ENCODE results near the gene RELN. TPM values are rescaled to one million over a fixed set of nuclear protein-coding genes. Genes with fewer than 3 reads are reported as not detected.

RELN gene
- total RNA-seq, 1 donor from 2014 or later, result 14.1 TPM

DNA sequence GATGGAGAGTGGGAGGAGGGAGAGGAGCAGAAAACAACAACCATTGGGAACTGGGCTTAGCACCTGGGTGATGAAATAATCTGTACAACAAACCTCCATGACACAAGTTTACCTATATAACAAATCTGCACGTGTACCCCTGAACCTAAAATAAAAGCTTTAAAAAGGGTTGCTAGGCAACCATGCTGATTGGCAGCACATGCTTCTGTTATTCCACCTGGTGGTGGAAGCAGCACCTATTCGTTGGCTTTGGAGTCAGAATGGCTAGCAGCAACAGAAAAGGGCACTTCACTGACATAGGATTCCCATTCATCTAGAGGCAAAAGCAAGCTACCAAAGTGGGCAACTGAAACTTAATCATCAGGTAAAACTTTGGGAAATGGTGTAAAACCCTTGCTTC, 57.1 kb downstream of the RELN start:
- Histone ChIP-seq H3K36me3 (ENCODE audit: control insufficient read depth in 3 of 3, insufficient read depth in 3 of 3, low read length in 3 of 3) (no peaks in the 10 kb centered on the region), H3K4me3 (ENCODE audit: low read length in 3 of 3) (no peak overlapping the region), H3K9me3 (ENCODE audit: control insufficient read depth in 3 of 3, low read length in 3 of 3) (no peaks in the 10 kb centered on the region), H3K27me3 (ENCODE audit: control insufficient read depth in 3 of 3, insufficient read depth in 3 of 3, low read length in 3 of 3) (no peaks in the 10 kb centered on the region), H3K27ac (ENCODE audit: low read depth, low read length) (no peak overlapping the region), H3K4me1 (ENCODE audit: control insufficient read depth in 3 of 3, insufficient read depth in 3 of 3, low read length in 3 of 3) (no peaks in the 10 kb centered on the region), H3K9ac (ENCODE audit: low read depth in 1 of 3, low read length in 3 of 3) (no peak overlapping the region)

DNA sequence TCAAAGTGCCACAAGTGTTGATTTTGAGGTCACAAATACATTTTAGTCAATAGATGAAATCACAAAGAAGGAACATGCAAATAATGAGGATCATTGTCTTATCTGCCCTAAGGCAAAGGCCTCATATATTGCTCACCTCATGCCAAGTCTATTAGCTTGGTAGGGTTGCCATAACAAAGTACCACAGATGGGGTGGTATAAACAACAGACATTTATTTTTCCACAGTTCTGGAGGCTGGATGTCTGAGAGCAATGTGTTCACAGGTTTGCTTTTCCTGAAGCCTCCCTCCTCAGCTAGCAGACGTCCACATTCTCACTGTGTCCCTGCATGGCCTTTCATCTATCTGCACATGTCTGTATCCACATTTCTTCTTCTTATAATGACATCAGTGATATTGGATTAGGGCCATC, 59.6 kb downstream of the RELN start:
- H3K27ac ChIP-seq (ENCODE audit: low read depth, low read length), result no peak overlapping the region
- H3K9me3 ChIP-seq (ENCODE audit: control insufficient read depth in 3 of 3, low read length in 3 of 3), result no peaks in the 10 kb centered on the region
- H3K4me3 ChIP-seq (ENCODE audit: low read length in 3 of 3), result no peak overlapping the region
- H3K9ac ChIP-seq (ENCODE audit: low read depth in 1 of 3, low read length in 3 of 3), result no peak overlapping the region
- no peaks in the 10 kb centered on the region for H3K4me1 ChIP-seq (ENCODE audit: control insufficient read depth in 3 of 3, insufficient read depth in 3 of 3, low read length in 3 of 3)
- H3K36me3 ChIP-seq (ENCODE audit: control insufficient read depth in 3 of 3, insufficient read depth in 3 of 3, low read length in 3 of 3), result no peaks in the 10 kb centered on the region
- H3K27me3 ChIP-seq (ENCODE audit: control insufficient read depth in 3 of 3, insufficient read depth in 3 of 3, low read length in 3 of 3), result no peaks in the 10 kb centered on the region

DNA sequence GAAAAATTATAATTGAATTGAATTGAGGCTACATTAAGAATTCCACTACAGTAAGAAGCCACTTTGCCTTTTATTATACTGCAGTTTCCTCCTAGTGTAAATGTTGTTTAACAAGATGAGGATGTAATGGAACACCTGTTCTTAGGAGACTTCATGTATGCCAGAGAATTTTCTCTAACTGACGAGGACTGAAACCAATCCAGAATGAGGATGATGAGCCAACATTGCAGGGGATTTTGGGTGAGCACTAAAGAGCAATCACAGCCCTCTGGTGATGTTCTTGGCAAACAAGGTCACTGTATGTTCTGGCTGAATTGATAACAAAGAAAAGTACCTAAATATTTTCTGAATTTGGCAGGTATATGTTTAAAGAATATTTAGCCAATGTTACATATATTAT, 60.9 kb downstream of the RELN start:
- Histone ChIP-seq H3K4me1 (ENCODE audit: control insufficient read depth in 3 of 3, insufficient read depth in 3 of 3, low read length in 3 of 3) (no peaks in the 10 kb centered on the region), H3K27ac (ENCODE audit: low read depth, low read length) (no peak overlapping the region), H3K4me3 (ENCODE audit: low read length in 3 of 3) (no peak overlapping the region), H3K27me3 (ENCODE audit: control insufficient read depth in 3 of 3, insufficient read depth in 3 of 3, low read length in 3 of 3) (no peaks in the 10 kb centered on the region), H3K9ac (ENCODE audit: low read depth in 1 of 3, low read length in 3 of 3) (no peak overlapping the region), H3K9me3 (ENCODE audit: control insufficient read depth in 3 of 3, low read length in 3 of 3) (no peaks in the 10 kb centered on the region), H3K36me3 (ENCODE audit: control insufficient read depth in 3 of 3, insufficient read depth in 3 of 3, low read length in 3 of 3) (no peaks in the 10 kb centered on the region)

DNA sequence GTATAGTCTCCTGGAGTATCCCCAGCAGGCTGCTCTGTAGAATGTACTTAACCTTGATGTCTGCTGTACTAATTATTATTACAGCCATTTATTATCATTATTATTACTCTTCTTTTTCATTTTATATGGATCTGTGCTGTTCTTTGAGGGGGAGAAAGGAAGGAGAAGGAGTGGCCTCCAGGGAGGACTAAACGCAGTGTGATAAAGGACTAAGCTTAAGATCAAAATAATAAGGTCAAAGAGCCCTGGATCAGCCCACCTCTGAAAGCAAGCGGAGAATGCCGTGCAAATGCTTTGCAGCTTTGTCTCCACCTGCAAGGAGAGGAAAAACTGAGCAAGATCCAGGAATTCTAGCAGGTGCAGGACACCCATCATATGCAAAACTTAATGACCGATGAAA, 65.3 kb downstream of the RELN start:
- Histone ChIP-seq H3K27me3 (ENCODE audit: control insufficient read depth in 3 of 3, insufficient read depth in 3 of 3, low read length in 3 of 3) (no peaks in the 10 kb centered on the region), H3K36me3 (ENCODE audit: control insufficient read depth in 3 of 3, insufficient read depth in 3 of 3, low read length in 3 of 3) (no peaks in the 10 kb centered on the region), H3K27ac (ENCODE audit: low read depth, low read length) (no peak overlapping the region), H3K4me3 (ENCODE audit: low read length in 3 of 3) (no peak overlapping the region), H3K9ac (ENCODE audit: low read depth in 1 of 3, low read length in 3 of 3) (no peak overlapping the region), H3K4me1 (ENCODE audit: control insufficient read depth in 3 of 3, insufficient read depth in 3 of 3, low read length in 3 of 3) (no peaks in the 10 kb centered on the region), H3K9me3 (ENCODE audit: control insufficient read depth in 3 of 3, low read length in 3 of 3) (no peaks in the 10 kb centered on the region)

DNA sequence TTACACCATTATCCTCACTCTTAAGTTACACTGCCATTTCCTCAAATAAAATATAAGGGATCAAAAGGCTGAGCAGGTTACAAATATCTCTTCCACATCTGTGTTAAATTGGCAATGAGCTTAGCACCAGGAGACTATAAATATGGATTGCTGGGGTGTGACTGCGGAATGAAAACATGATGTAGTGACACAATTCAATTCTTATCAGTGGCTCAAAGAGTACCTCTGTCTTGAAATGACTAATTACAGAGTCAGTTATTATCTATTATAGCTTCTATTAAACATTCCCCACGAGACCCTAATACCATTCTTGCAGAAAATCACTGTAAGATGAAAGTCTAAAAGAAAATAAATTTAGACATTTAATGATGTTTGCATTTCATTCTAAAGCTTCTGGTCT, 67.1 kb downstream of the RELN start:
- no peak overlapping the region for H3K27ac ChIP-seq (ENCODE audit: low read depth, low read length)
- no peaks in the 10 kb centered on the region for H3K4me1 ChIP-seq (ENCODE audit: control insufficient read depth in 3 of 3, insufficient read depth in 3 of 3, low read length in 3 of 3)
- no peak overlapping the region for H3K9ac ChIP-seq (ENCODE audit: low read depth in 1 of 3, low read length in 3 of 3)
- no peaks in the 10 kb centered on the region for H3K36me3 ChIP-seq (ENCODE audit: control insufficient read depth in 3 of 3, insufficient read depth in 3 of 3, low read length in 3 of 3)
- H3K9me3 ChIP-seq (ENCODE audit: control insufficient read depth in 3 of 3, low read length in 3 of 3), result no peaks in the 10 kb centered on the region
- no peak overlapping the region for H3K4me3 ChIP-seq (ENCODE audit: low read length in 3 of 3)
- no peaks in the 10 kb centered on the region for H3K27me3 ChIP-seq (ENCODE audit: control insufficient read depth in 3 of 3, insufficient read depth in 3 of 3, low read length in 3 of 3)

DNA sequence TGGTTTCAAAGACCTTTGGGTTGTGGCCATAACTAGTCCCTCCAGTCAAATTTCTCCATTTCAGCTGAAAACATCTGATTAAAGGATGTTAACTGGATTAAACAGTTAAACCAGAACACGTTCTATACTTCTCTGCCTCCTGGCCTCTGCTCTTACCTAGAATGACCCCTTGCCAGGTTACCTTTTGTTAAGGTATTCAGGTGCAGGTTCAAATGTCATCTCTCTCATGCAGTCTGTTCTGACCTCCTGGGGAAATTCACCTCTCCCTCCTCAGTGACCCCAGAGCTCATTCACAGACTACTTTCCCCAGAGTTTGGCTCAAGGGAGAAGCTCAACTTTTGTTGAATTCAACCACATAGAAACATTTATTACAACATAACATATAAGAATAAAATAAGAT, 67.8 kb downstream of the RELN start:
- H3K4me3 ChIP-seq (ENCODE audit: low read length in 3 of 3), result no peak overlapping the region
- H3K36me3 ChIP-seq (ENCODE audit: control insufficient read depth in 3 of 3, insufficient read depth in 3 of 3, low read length in 3 of 3), result no peaks in the 10 kb centered on the region
- H3K9ac ChIP-seq (ENCODE audit: low read depth in 1 of 3, low read length in 3 of 3), result no peak overlapping the region
- no peaks in the 10 kb centered on the region for H3K9me3 ChIP-seq (ENCODE audit: control insufficient read depth in 3 of 3, low read length in 3 of 3)
- no peaks in the 10 kb centered on the region for H3K4me1 ChIP-seq (ENCODE audit: control insufficient read depth in 3 of 3, insufficient read depth in 3 of 3, low read length in 3 of 3)
- H3K27me3 ChIP-seq (ENCODE audit: control insufficient read depth in 3 of 3, insufficient read depth in 3 of 3, low read length in 3 of 3), result no peaks in the 10 kb centered on the region
- no peak overlapping the region for H3K27ac ChIP-seq (ENCODE audit: low read depth, low read length)

DNA sequence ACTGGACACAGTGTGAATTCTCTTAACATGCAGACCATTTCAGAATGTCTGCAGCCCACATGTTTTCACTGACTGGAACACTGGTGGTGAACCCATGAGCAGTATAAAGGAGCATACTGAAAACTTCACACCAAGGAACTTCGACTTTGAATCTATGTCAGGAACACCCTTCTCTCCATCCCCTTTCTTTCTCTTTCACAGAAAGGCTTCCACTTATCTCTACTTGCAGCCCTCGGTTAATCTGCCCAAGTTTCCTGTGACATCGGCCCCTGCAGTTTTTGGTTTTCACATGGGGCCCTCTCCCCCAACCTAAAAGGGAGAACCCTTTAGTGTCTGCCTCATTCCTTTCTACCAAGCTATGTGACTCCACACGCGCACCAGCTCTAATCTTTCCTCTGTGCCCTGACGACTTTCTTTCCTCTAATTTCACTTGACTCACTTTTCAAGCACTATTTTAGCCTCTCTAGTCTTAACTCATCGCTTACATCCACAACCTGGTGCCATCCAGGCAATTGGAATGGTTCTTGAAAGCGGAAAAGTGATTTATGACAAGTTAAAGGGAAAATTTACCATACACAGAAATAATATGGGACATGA, 70.1 kb downstream of the RELN start:
- no peak overlapping the region for H3K27ac ChIP-seq (ENCODE audit: low read depth, low read length)
- no peaks in the 10 kb centered on the region for H3K36me3 ChIP-seq (ENCODE audit: control insufficient read depth in 3 of 3, insufficient read depth in 3 of 3, low read length in 3 of 3)
- no peak overlapping the region for H3K4me3 ChIP-seq (ENCODE audit: low read length in 3 of 3)
- no peak overlapping the region for H3K9ac ChIP-seq (ENCODE audit: low read depth in 1 of 3, low read length in 3 of 3)
- no peaks in the 10 kb centered on the region for H3K4me1 ChIP-seq (ENCODE audit: control insufficient read depth in 3 of 3, insufficient read depth in 3 of 3, low read length in 3 of 3)
- H3K9me3 ChIP-seq (ENCODE audit: control insufficient read depth in 3 of 3, low read length in 3 of 3), result no peaks in the 10 kb centered on the region
- no peaks in the 10 kb centered on the region for H3K27me3 ChIP-seq (ENCODE audit: control insufficient read depth in 3 of 3, insufficient read depth in 3 of 3, low read length in 3 of 3)

DNA sequence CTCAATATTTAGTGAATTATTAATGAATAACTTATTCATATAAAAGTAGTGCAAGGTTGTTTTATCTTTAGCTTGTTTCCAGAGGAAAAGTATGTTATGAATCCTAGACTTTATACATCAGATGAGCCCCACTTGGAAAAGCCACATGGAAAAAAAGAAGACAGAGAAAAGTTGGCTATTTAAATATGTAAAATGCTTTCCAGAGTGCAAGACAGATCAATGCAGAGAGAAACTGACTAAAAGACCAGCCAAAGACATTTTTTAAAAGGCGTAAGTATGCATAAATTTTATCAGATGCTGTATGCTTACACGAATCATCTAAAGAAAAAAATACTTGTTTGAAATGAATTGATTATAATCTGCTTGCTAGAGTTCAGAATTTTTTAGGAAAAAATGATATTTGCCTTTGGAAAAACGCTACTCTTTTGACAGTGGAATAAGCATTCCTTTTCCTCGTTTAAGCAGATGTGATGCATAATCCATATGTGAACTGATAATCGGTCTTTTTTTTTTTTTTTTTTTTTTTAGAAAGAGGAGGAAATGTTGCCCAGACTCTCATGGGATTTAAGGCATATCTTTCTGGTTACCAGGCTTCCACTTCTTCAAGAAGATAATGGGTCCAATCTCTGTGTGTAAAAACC, 70.7 kb downstream of the RELN start:
- no peak overlapping the region for H3K4me3 ChIP-seq (ENCODE audit: low read length in 3 of 3)
- no peaks in the 10 kb centered on the region for H3K9me3 ChIP-seq (ENCODE audit: control insufficient read depth in 3 of 3, low read length in 3 of 3)
- H3K27ac ChIP-seq (ENCODE audit: low read depth, low read length), result no peak overlapping the region
- no peak overlapping the region for H3K9ac ChIP-seq (ENCODE audit: low read depth in 1 of 3, low read length in 3 of 3)
- no peaks in the 10 kb centered on the region for H3K4me1 ChIP-seq (ENCODE audit: control insufficient read depth in 3 of 3, insufficient read depth in 3 of 3, low read length in 3 of 3)
- no peaks in the 10 kb centered on the region for H3K27me3 ChIP-seq (ENCODE audit: control insufficient read depth in 3 of 3, insufficient read depth in 3 of 3, low read length in 3 of 3)
- H3K36me3 ChIP-seq (ENCODE audit: control insufficient read depth in 3 of 3, insufficient read depth in 3 of 3, low read length in 3 of 3), result no peaks in the 10 kb centered on the region

DNA sequence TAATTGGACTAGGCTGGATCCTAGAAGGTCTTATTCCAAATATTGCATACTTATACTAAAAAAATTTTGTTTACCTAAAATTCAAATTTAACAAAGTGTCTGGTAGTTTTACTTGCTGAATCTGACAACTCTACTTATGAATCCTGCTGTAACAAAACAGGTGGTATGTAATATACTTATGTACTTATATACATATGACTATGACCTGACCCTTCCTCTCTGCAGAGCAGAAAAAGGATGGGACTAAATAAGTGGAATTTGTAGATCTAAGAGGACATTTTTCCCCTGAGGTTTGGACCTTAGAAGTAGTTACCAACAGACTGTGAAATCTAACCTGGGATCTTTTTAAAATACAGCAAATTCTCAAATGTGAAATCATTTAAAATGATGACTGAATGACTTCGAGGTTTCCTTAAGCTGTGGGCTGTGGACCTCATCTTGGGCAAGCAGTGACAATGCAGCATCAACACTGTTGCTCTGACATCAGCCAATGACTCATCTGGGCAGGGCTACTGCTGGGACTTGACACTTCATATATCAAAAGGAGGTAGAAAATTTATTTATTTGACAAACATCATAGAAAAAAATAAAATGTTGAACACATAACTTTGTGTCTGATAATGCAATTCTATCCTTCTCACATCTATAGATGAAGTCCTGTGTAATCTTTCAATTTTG, 73.6 kb downstream of the RELN start:
- Histone ChIP-seq H3K27ac (ENCODE audit: low read depth, low read length) (no peak overlapping the region), H3K36me3 (ENCODE audit: control insufficient read depth in 3 of 3, insufficient read depth in 3 of 3, low read length in 3 of 3) (no peaks in the 10 kb centered on the region), H3K9ac (ENCODE audit: low read depth in 1 of 3, low read length in 3 of 3) (no peak overlapping the region), H3K27me3 (ENCODE audit: control insufficient read depth in 3 of 3, insufficient read depth in 3 of 3, low read length in 3 of 3) (no peaks in the 10 kb centered on the region), H3K4me1 (ENCODE audit: control insufficient read depth in 3 of 3, insufficient read depth in 3 of 3, low read length in 3 of 3) (no peaks in the 10 kb centered on the region), H3K4me3 (ENCODE audit: low read length in 3 of 3) (no peak overlapping the region), H3K9me3 (ENCODE audit: control insufficient read depth in 3 of 3, low read length in 3 of 3) (no peaks in the 10 kb centered on the region)

DNA sequence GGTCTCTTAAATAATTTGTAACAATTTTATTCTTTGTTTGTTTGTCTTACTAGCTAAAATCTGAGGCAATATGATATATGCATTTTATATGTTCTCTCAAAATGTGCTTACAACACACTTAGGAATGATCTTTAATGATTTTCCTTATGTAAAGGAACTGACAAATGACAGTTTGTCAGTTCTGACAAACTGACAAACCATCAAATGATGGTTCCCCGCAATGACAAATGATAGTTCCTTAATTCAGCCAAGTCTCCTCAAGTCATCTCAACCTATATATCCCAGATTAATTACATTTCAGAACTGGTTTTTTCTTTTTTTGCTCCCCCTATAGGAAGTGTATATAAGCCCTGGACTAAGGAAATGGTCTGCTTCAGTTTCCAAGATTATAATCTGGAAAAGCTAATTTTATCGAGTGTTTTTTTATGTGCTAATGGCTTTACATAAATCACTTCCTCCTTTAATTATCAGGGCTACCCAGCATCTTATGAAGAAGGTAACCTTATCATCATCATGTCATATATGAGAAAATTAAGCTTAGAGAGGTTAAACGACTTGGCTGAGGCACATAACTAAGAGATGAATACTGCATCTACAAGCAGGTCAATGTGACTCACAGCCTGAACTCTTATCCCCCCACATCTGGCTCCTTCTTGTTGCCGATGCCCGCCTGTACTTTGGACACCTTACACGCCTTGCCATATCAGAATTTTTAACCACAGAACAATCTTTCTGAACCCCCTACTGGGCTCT, 75.1 kb downstream of the RELN start:
- H3K36me3 ChIP-seq (ENCODE audit: control insufficient read depth in 3 of 3, insufficient read depth in 3 of 3, low read length in 3 of 3), result no peaks in the 10 kb centered on the region
- no peak overlapping the region for H3K27ac ChIP-seq (ENCODE audit: low read depth, low read length)
- no peak overlapping the region for H3K4me3 ChIP-seq (ENCODE audit: low read length in 3 of 3)
- no peak overlapping the region for H3K9ac ChIP-seq (ENCODE audit: low read depth in 1 of 3, low read length in 3 of 3)
- H3K9me3 ChIP-seq (ENCODE audit: control insufficient read depth in 3 of 3, low read length in 3 of 3), result no peaks in the 10 kb centered on the region
- no peaks in the 10 kb centered on the region for H3K27me3 ChIP-seq (ENCODE audit: control insufficient read depth in 3 of 3, insufficient read depth in 3 of 3, low read length in 3 of 3)
- H3K4me1 ChIP-seq (ENCODE audit: control insufficient read depth in 3 of 3, insufficient read depth in 3 of 3, low read length in 3 of 3), result no peaks in the 10 kb centered on the region

Data from skeletal muscle tissue (tissue), 4 donors.